ENCODE results near the gene CLASP1.
"Not testable (repeated sequence)": the region's sequence is repeated elsewhere in the genome, so short reads cannot be mapped to it uniquely, and the experiment has no call there.

The CLASP1 gene

DNA sequence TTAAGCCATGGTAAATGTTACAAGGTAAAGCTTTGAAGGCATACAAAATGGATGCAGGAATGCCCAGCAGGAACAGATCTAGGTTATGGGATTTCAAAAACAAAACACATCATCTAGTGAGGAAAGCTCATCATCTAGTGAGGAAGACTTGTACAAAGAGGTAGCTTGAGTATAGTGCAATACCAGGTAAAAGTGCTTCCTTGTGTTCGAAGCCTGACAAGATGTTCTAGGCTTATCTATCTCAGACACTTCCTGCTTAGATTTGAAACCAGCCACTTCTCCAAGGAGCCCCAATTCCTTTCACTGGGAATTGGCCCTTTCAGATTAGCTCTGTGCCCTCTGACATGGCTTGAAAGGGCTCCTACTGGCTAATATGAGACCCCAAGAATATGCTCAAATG, 73.0 kb downstream of the CLASP1 start:
- no peak for FAIRE-seq

DNA sequence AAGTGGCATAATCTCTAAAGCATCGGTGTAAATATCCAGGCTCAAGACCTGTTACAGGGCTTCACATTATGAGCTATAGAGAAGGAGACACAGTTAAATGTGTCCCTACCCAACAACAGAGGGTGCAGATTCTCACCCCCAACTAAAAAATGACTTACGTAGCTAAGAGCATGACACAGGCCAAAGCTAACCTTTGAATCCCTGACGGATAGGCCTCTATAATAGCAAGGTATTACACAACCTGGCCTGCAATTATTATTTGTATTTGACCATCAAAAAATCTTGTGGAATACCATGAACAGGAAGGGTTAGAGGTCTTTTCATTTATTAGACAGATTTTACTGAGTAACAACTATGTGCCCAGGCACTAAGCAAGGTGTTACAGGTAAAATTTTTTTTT, 73.5 kb downstream of the CLASP1 start:
- FAIRE-seq = no peak

DNA sequence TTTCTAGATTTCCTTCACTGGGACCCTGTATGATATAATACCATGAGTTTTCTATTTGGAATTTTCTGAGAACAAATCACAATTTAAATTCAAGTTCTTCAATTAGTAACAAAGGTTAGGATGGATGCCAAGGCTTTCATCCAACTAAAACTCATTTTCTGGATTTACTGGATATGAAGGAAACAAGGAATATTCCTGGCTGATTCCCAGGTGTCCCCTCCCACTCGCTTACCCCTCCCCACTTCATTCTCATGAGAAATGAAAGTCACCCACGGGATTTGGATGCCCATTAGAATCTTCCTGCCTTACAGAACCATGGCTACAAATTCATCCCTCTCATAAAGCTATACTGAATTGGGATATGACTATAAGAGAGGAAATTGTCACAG, 78.6 kb downstream of the CLASP1 start:
- no peak for FAIRE-seq

DNA sequence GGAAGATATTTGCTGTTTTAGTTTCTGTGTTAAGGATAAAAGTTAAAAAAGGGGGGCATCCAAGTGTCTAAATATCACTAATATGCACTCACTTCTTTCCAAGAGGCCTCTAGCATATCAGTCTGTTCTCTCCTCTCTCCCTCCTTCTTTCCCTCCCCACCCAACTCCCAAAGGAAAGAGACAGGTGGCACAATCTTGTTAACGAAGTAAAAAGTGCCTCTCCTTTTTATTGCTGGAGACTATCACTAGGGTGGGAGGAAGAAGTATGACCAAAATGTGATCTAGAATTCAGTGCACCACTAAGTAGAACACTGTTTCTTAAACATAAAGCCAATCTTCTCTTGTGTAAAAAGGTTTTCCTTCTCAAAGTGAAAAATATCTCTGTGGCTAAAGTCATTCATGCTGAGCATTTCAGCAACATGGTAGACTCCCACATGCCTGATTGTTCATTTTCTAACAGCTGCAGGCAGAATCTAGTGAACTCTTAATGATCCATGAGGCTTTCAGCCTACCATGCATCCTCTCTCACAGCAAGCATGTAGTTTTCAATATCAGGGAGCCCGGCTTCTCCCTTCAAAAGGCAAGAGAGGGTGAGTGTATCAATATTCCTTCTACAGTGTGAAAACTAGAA, 79.1 kb downstream of the CLASP1 start:
- no peak for FAIRE-seq

DNA sequence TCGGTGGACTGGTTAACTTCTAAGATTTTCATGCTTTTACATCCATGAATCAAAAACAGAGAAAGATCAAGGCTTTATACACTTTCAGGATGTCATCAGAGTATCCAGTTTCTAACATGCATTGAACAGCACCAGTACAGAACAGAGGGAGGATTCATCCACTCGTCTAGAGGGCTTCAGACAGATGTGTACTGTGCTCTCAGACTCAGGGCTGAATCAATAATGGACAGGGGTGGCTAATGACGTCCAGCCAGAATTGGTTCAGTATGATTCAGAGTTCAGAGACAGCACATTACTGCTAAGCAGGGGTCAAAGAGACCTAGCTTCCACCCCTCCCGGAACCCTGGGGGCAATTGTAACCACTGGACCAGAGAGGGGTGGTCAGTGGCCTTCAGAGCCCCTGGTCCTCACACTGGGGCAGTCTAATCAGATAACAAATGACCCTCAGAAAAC, 81.3 kb downstream of the CLASP1 start:
- FAIRE-seq = no peak

DNA sequence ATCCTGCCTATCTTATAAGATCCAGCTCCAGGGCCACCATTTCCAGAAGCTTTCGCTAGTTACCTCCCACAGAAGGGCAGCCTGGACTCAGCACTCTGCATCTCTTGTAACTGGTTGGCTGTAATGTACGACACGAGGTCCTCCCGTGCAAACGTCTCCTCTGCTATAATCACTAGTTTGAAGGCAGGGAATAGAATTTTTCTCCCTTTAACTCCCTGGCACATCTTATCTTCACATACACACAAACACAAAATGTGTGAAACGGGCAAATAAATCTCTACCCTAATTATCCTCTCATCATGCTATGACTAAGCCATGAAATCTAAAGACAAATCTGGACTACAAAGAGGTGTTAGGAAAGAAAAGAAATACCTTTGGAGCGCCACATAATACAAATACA, 81.8 kb downstream of the CLASP1 start:
- FAIRE-seq = no peak

DNA sequence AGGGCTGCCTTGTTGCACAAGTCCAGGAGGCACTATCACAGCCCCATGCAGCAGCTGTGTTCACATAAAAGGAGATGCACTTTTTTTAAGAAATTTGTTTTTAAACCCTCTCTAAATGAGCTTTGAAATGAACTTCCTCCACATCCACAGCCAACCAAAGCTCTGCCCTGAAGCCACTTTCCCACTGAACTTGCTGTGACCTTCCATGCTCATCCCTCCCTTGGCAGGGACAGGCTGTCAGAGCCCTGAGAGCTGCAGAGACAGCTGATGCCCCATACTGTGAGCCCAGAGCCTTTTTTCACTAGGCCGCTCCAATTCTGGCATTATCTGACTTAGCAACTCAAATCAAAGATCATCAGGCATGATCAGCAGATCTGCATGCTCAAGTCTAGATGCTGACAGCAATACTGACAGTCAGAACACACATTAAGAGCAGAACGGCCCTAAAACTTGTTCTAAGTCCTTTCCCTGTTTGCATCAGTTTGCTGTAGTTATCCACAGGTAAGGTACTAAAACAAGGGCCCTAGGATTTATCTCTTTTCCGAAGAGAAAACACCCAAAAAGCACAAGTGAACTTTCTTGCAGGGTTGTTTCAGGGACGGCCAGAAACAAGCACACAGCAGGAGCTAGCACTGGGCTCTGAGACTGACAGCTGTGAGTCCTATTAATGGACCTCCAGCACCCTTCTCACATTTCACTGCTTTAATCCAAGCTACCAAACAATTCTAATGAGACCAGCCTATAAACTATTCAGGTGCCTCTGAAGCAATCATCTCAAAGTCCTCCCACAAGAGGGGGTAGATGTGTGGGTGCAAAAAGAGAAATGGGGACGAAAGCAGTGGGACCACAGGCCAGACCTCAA, 83.6 kb downstream of the CLASP1 start:
- FAIRE-seq = no peak

DNA sequence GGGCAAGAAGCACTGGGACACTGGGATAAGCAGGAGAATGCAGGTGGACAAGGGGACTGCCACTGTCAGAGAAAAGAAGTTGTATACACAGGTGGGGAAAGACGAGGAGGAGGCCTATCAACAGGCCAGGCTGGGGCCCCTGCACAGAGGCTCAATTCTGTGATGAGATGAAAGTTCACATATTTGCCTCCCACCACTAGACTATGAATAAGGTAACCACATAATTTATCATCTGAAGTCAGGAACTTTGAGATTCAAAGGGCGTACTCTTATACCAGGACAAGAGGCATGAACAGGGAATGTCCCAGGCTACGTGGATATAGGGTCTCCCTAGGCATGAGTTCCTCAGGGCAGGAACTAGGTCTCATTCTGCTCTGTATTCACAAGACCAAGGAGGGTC, 84.4 kb downstream of the CLASP1 start:
- FAIRE-seq = no peak

DNA sequence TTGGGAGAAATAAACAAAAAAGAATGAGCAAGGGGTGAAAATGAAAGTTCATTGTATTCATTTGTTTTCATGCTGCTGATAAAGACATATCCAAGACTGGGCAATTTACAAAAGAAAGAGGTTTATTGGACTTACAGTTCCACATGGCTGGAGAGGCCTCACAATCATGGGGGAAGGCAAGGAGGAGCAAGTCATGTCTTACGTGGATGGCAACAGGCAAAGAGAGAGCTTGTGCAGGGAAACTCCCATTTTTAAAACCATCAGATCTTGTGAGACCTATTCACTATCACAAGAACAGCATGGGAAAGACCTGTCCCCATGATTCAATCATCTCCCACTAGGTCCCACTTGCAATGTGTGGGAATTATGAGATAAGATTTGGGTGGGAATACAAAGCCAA, 85.5 kb downstream of the CLASP1 start:
- not testable (repeated sequence) for FAIRE-seq

DNA sequence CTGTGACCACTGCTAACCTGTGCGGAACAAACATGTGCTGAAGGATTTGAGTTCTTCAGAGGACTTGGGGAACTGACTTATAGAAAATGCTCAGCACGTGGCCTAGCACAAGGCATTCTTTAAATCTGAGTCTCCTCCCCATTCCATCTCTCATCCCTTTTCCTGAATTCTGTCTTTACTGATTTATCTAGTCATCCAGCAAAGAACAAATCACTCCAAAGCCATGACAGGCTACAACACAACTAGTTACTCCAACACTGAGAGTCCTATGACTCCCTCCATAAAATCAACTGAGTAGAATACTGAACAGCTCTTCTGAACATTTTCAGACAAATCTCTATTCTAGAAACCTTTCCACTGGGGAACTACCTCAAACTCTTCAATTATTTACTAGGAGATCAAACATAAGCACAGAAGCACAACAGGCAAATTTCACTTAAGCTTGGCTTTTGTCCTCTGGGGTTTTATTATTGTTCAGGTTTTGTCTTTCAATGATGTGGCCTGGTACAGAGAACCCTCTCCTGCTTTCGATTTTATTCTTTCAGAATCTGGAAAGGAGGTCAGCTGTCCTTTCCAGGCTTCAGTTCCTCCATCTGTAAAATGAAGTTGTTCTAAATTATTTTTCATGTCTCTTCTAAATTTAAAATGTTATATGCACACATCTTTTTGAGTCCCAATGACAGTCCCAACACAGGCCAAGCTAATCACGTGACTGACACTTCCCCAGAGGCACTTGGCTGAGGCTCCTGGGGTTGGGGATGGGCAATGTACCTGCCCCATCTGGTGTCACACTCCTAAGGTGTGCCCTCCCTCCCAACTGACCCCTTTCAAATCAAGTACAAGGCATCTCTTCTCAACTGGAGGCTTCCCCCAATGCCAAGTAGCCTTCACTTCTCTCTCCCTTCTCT, 86.7 kb downstream of the CLASP1 start:
- FAIRE-seq = no peak

DNA sequence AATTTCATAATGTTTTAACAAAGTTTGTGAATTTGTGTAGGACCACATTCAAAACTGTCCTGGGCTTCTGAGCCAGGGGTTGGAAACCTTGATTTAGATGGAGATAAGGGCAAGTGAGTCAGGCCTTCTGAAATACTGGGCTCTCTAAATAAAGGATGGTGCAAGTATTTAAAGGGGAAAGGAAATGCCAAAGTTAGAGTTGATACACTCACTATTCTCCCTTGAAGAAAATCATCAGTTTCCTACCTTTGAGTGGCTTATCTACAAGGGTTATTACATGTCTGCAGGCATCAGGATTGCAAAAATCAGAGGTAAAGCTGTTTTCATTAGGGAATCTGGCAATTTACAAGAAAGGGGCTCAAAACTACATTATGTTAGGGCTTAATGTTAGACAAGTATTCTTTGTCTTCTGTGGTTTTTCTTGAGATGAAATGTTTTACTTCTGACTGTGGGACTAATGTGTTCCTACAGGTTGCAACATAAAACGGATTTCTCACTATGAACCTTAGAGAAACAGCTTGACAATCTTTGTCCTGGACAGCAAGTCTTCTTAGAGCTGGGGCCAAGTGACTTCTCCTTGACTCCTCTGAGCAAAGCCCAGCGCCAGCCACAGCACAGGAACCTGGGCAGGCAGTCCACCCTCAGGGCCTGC, 87.5 kb downstream of the CLASP1 start:
- FAIRE-seq = no peak

DNA sequence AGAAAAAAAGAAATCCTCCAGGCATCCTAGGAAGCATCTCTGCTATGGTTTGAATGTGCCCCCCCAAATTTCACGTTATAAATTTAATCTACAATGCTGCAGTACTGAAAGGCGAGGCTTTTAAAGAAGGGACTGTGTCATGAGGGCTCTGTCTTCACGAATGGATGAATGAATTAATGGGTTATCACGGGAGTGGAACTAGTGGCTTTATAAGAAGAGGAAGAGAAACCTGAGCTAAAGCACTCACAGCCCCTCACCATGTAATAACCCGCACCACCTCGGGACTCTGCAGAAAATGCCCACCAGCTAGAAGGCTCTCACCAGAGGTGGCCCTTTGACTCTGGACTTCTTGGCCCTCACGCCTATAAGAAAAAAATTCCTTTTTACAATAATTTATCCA, 90.9 kb downstream of the CLASP1 start:
- FAIRE-seq = no peak

DNA sequence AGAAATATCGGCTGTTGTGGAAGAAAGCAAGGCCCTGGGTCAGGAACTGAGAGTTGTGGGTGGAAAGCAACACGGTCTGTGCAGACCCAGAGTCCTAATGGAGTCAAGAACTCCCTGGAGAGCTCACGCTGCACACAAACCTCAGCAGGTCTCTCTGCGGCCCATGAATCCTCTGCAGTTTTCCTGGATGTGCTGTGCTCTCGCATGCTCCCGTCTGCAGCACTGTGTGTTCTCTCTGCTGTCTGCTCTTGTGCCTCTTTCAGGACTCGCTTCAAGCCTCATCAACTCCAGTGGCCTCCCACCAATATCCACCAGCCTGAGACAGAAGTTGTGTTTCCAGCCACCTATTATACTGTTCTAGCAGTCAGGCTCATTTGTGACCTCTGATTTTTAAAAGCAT, 94.3 kb downstream of the CLASP1 start:
- no peak for FAIRE-seq

DNA sequence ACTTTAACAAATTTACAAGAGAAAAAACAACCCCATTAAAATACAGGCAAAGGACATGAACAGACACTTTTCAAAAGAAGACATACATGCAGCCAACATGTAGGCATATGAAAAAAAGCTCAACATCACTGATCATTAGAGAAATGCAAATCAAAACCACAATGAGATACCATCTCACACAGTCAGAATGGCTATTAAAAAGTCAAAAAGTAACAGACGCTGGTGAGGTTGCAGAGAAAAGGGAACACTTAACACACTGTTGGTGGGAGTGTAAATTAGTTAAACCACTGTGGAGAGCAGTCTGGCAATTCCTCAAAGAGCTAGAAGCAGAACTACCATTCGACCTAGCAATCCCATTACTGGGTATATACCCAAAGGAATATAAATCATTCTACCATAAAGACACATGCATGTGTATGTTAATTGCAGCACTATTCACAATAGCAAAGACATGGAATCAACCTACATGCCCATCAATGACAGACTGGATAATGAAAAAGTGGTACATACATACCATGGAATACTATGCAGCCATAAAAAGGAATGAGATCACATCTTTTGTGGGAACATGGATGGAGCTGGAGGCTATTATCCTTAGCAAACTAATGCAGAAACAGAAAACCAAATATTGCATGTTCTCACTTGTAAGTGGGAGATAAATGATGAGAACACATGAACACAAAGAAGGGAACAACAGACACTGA, 96.6 kb downstream of the CLASP1 start:
- not testable (repeated sequence) for FAIRE-seq

DNA sequence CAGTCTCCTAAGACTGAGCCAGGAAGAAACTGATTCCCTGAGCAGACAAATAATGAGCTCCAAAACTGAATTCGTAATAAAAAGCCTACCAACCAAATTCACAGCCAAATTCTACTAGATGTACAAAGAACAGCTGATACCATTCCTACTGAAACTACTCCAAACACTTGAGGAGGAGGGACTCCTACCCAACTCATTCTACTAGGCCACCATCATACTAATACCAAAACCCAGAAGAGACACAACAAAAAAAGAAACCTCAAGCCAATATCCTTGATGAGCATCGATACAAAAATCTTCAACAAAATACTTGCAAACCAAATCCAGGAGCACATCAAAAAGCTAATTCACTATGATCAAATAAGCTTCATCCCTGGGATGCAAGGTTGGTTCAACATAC, 98.6 kb downstream of the CLASP1 start:
- FAIRE-seq = no peak

DNA sequence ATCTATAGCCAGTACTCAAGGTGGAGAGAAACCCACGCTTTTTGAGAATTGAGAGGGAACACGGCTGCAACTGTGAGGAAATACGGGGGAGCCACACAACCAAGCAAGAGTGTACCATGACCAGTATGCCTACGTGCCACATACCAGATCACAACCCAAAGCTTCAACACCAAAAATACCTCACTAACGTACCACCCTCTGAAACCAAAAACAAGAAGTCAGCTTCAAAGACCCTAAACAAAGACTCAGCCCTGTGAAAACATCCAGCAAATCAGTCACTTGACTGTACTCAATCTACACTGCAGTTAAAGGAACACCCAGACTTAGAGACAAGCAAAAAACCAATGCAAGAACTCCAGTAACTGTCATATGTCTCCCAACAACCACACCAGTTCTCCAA, 101.6 kb downstream of the CLASP1 start:
- FAIRE-seq = no peak

DNA sequence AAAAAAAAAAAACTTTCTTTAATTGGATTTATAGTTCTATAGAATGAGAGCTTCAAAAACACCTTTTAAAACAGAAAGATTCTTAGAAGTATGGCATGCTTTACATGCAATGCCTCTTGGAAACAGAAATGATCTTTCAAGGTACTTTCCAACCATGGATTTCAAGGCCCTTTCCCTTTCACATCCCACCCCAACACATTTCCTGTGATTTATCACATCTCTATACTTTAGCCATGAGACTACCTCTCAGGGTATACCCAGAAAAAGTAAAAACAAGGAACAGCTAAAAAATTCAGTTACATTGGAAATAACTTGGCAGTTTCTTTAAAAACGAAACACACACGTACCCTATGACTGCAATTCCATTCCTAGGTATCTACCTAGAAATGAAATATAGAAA, 103.3 kb downstream of the CLASP1 start:
- FAIRE-seq = no peak

DNA sequence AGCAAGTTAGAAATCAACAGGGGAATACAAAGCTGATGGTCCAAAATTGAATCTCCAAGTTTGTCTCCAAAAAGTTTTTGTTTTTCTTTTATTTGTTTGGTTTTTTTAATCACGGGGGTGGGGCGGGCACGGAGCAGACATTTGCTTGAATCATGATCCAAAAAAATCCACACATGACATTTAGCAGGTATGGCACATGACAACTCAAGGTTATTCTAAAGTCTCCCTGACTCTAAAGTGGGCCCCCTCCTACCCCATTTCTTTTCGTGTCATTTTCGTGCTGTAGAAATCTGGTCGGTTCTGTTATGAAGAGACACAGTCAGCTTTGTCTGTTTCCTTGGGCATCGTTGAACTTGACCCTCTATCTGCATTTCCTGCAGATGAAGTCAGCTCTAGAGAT, 104.0 kb downstream of the CLASP1 start:
- no peak for FAIRE-seq

DNA sequence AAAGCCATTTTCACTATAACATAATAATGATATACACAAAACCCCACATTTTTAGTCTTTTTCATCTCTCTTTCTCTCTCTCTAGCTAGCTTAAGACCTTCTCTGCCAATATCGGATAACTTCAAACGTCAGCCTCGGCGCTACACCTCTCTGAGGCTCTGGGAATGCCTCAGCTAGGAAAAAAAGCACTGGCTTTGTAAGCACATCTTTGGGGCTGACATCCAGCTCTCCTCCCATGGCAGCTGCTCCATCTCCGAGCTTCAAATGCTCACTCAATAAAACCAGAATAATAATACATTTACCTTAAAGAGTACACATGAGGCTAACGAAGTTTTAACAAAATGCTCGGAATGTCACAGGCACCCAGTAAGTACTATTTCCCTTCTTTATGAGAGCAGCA, 107.8 kb downstream of the CLASP1 start:
- no peak for FAIRE-seq

DNA sequence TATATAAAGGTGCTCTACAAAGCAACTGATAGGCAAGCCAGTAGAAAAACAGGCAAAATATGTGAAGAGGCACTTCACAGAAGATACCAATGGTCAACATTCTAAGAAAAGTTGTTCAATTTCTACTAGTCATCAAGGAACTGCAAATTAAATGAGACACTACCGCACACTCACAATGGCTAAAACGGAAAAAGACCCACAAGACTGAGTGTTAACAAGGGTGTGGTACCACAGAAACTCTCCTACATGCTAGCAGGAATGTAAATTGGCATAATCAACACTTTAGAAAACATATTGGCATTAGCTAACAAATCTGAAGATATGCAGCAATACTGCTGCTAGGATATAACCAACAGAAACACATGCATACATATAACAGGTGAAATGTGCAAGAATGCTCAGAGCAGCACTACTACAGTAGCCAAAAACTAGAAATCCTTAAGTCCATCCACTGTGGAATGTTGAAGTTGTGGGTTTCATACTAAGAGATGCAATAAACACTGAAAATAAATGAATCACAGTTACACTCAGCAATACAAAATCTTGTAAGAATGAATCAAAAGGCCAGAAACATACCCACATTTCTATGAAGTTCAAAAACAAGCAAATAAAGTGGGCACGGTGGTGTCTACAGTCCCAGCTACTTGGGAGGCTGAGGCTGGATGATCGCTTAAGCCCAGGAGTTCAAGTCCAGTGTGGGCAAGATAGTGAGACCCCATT, 109.4 kb downstream of the CLASP1 start:
- FAIRE-seq = no peak

DNA sequence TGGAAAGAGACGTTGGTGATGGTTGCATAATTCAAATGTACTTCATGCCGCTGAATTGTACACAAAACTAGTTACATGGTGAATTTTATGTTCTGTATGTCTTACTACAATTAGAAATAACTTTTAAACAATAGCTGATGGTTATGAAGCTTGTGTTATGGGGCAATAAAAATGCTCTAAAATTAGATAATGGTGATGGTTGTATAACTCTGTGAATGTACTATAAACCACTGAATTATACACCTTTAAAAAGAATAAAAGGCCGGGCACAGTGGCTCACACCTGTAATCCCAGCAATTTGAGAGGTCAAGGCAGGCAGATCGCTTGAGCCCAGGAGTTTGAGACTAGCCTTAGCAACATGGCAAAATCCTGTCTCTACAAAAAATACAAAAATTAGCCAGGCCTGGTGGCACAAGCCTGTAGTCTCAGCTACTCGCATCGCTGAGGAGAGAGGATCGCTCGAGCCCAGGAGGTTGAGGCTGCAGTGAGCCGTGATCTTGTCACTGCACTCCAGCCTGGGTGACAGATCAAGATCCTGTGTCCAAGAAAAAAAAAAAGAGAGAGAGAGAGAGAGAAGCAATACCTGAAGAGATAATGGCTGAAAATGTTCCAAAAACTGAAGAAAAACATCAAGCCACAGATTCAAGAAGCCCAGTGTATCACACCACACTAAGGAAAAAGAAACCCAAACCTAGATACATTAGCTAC, 112.3 kb downstream of the CLASP1 start:
- FAIRE-seq = no peak
